CD4-positive, alpha-beta T cell (primary cell): Measurements from ENCODE around the gene ABCC2. TPM values are rescaled to one million over a fixed set of nuclear protein-coding genes. Genes with fewer than 3 reads are reported as not detected.

Experiments used
- ATAC-seq: fragments of 200-7000 bp; cut with Tn5 transposase; one replicate; pipeline ENCODE4 v1.10.0; 2022; ENCODE audit warnings: mild to moderate bottlenecking; ENCODE audit not compliant: poor library complexity
- CTCF ChIA-PET: fragments of 350-600 bp; sonication (Branson Sonifier 250); formaldehyde crosslinking; loops from one replicate; lab custom pipeline; 2021; ENCODE audit warnings: antibody characterized with exemption, inconsistent platforms; lab: Charles Lee
- POLR2A ChIA-PET: fragments of 350-600 bp; sonication (Branson Sonifier 250); formaldehyde crosslinking; loops from one replicate; lab custom pipeline; 2021; ENCODE audit warnings: antibody characterized with exemption, inconsistent platforms; lab: Charles Lee
- DNase-seq, 14 experiments: peaks; one replicate each; pipeline ENCODE4 v3.0.0-alpha.2; 2013 to 2020; ENCODE audit warnings: mixed read lengths in 2 of 14
- H3K27ac ChIP-seq, 2 donors: one replicate each; pipeline versions ENCODE4 v1.5.1 to v1.7.0; 2013; ENCODE audit warnings: low read length in 2 of 2, low read depth in 1 of 2, mild to moderate bottlenecking in 1 of 2
- H3K27me3 ChIP-seq, 2 experiments: 1 replicate in 1 of 2; 2 replicates in 1 of 2; pipeline versions ENCODE4 v1.6.1 to v1.7.0; 2013; ENCODE audit warnings: low read length in 2 of 2, control low read depth in 1 of 2, mild to moderate bottlenecking in 1 of 2, moderate library complexity in 1 of 2; ENCODE audit not compliant: insufficient read depth in 2 of 2, control insufficient read depth in 1 of 2
- H3K36me3 ChIP-seq: one replicate; pipeline ENCODE4 v1.6.1; 2013; ENCODE audit warnings: low read length, control low read depth; ENCODE audit not compliant: insufficient read depth
- H3K4me1 ChIP-seq: one replicate; pipeline ENCODE4 v1.6.1; 2013; ENCODE audit warnings: low read length, control low read depth; ENCODE audit not compliant: insufficient read depth
- H3K4me3 ChIP-seq: one replicate; pipeline ENCODE4 v1.5.1; 2013; ENCODE audit warnings: mild to moderate bottlenecking, low read length, moderate library complexity
- H3K9me3 ChIP-seq, 2 experiments: 1 replicate in 1 of 2; 2 replicates in 1 of 2; pipeline versions ENCODE4 v1.6.1 to v1.7.0; 2013; ENCODE audit warnings: low read length in 2 of 2, mild to moderate bottlenecking in 2 of 2, control low read depth in 1 of 2, moderate library complexity in 1 of 2; ENCODE audit not compliant: control insufficient read depth in 1 of 2, insufficient read depth in 1 of 2
- H3K27ac Mint-ChIP-seq: one replicate; pipeline ENCODE4 v1.8.0; 2020; ENCODE audit warnings: mixed read lengths
- H3K27me3 Mint-ChIP-seq: one replicate; pipeline ENCODE4 v1.8.0; 2021; ENCODE audit warnings: mixed read lengths
- H3K36me3 Mint-ChIP-seq: one replicate; pipeline ENCODE4 v1.8.0; 2021; ENCODE audit warnings: low read depth, mixed read lengths
- H3K4me1 Mint-ChIP-seq: one replicate; pipeline ENCODE4 v1.8.0; 2021; ENCODE audit warnings: low read depth, mixed read lengths
- H3K4me3 Mint-ChIP-seq: one replicate; pipeline ENCODE4 v1.8.0; 2020; ENCODE audit warnings: mild to moderate bottlenecking, mixed read lengths
- H3K9me3 Mint-ChIP-seq: one replicate; pipeline ENCODE4 v1.8.0; 2020; ENCODE audit warnings: mixed read lengths
- intact Hi-C, 2 experiments: fragments of 100-400 bp; cut with DNase I in 1 of 2; cut with micrococcal nuclease in 1 of 2; formaldehyde crosslinking; loops; one replicate each; pipeline versions ENCODE4 v1.15.1 to v1.9.0; 2023 to 2025; cut with DNase I, micrococcal nuclease
- total RNA-seq, 174 experiments: library from RNA in 2 of 174; stranded (reverse) in 2 of 174; gene quantifications; one replicate each; pipeline ENCODE4 v1.2.3 and lab custom pipeline; 2021 to 2026
- TF ChIP-seq, protein P1 (sequence below): fragments of 200-600 bp; IDR thresholded peaks from one replicate; pipeline ENCODE4 v1.8.0; 2022; ENCODE audit warnings: antibody characterized with exemption, mild to moderate bottlenecking

Gene ABCC2
- total RNA-seq, 2 experiments from 2014 or later, result 3.0 to 3.4 TPM

DNA sequence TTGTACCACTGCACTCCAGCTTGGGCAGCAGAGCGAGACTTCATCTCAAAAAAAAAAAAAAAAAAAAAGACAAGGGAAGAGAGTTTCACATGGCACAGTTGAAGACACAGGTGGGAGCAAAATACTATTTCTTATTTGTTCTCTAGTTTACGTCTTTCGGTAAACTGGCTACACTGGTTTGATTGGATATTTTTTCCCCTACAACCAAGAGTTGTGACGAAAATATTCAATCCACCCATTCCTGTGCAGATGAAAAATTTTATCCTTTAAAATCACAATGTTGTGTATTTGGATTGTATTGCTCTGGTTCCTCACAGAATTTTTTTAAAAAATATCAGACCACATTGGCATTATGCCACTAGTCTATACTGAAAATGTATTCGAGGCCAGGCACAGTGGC is 14.5 kb upstream of the ABCC2 start:
- Histone ChIP-seq H3K36me3 (no peaks in the 10 kb centered on the region), H3K27me3 (no peaks in the 10 kb centered on the region), H3K9me3 (peaks cover 0 to 5% of the 10 kb centered on the region in 2 experiments), H3K4me1 (no peaks in the 10 kb centered on the region), H3K27ac (no peak overlapping the region), H3K4me3 (no peak overlapping the region)
- Mint-ChIP-seq H3K4me1 (no peaks in the 10 kb centered on the region), H3K4me3 (no peak overlapping the region), H3K36me3 (peaks cover 16% of the 10 kb centered on the region), H3K27ac (no peak overlapping the region), H3K9me3 (peaks cover 2% of the 10 kb centered on the region), H3K27me3 (no peaks in the 10 kb centered on the region)
- ChIA-PET POLR2A (interaction anchor here (0.6 kb wide), 1 partner anchor 163 kb away, joined by 3 read pairs; no protein-coding TSS in a partner anchor), CTCF (no interaction called here)
- DNase-seq (no peak), ATAC-seq (no peak)
- intact Hi-C loops, result no loop called here
- TF ChIP-seq, protein P1, sequence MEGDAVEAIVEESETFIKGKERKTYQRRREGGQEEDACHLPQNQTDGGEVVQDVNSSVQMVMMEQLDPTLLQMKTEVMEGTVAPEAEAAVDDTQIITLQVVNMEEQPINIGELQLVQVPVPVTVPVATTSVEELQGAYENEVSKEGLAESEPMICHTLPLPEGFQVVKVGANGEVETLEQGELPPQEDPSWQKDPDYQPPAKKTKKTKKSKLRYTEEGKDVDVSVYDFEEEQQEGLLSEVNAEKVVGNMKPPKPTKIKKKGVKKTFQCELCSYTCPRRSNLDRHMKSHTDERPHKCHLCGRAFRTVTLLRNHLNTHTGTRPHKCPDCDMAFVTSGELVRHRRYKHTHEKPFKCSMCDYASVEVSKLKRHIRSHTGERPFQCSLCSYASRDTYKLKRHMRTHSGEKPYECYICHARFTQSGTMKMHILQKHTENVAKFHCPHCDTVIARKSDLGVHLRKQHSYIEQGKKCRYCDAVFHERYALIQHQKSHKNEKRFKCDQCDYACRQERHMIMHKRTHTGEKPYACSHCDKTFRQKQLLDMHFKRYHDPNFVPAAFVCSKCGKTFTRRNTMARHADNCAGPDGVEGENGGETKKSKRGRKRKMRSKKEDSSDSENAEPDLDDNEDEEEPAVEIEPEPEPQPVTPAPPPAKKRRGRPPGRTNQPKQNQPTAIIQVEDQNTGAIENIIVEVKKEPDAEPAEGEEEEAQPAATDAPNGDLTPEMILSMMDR, result no peak

DNA sequence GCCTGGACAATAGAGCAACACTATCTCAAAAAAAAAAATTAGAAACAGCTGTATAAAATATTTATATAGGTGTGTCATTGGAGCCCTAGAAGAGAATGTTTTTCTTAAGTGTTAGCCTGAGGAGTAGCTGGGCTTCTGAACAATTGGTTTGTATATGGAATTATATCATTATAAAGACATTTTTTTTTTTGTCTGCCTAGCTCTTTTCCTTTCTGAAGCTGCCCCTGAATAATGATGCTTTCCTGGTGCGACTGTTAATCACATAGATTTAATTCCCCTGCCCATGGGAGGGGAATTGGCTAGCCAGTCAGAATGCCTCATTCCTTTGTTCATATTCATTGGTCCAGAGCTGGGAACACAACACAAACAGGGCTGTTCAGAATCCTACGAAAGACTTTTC is 13.9 kb upstream of the ABCC2 start:
- Mint-ChIP-seq H3K27ac (no peak overlapping the region), H3K27me3 (no peaks in the 10 kb centered on the region), H3K36me3 (peaks cover 13% of the 10 kb centered on the region), H3K9me3 (peaks cover 2% of the 10 kb centered on the region), H3K4me3 (no peak overlapping the region), H3K4me1 (no peaks in the 10 kb centered on the region)
- Histone ChIP-seq H3K27ac (no peak overlapping the region), H3K27me3 (no peaks in the 10 kb centered on the region), H3K9me3 (peaks cover 0 to 5% of the 10 kb centered on the region in 2 experiments), H3K4me3 (no peak overlapping the region), H3K36me3 (no peaks in the 10 kb centered on the region), H3K4me1 (no peaks in the 10 kb centered on the region)
- TF ChIP-seq, protein P1, result no peak
- intact Hi-C loops, result no loop called here
- ChIA-PET CTCF (no interaction called here), POLR2A (no interaction called here)
- DNase-seq, result no peak
- ATAC-seq, result no peak

DNA sequence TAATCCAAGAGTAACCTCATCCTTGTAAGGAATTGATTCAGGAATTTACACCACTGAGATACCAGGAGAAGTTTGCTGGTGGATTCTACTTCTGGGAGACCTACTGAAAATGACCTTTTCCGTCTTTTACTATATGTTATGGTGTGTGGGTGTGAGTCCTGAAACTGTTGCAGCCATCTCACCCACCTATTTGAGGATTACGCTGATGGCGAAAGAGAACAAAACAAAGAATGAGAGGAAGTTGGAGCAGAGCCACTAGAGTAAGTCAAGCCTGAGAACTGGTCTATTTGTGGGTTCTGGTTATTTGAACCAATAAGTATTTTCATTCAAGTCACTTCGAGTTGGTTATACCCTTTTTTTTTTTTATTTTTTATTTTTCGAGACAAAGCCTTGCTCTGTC is 12.7 kb upstream of the ABCC2 start:
- Mint-ChIP-seq H3K36me3 (peaks cover 9% of the 10 kb centered on the region), H3K27ac (no peak overlapping the region), H3K4me3 (no peak overlapping the region), H3K27me3 (no peaks in the 10 kb centered on the region), H3K9me3 (peaks cover 2% of the 10 kb centered on the region), H3K4me1 (no peaks in the 10 kb centered on the region)
- Histone ChIP-seq H3K36me3 (no peaks in the 10 kb centered on the region), H3K4me1 (no peaks in the 10 kb centered on the region), H3K9me3 (no peaks in the 10 kb centered on the region), H3K4me3 (no peak overlapping the region), H3K27ac (no peak overlapping the region), H3K27me3 (no peaks in the 10 kb centered on the region)
- intact Hi-C loops, result no loop called here
- DNase-seq (no peak), ATAC-seq (no peak)
- CTCF ChIA-PET, result no interaction called here
- POLR2A ChIA-PET, result no interaction called here
- TF ChIP-seq, protein P1, result no peak
